HK-2 (cell line): ENCODE measurements around the gene XRCC1.
"Not testable (repeated sequence)": the region's sequence is repeated elsewhere in the genome, so short reads cannot be mapped to it uniquely, and the experiment has no call there.

Experiments used
- DNase-seq: peaks from one replicate; pipeline ENCODE4 v3.0.0-alpha.2; 2018; ENCODE audit not compliant: unreplicated experiment

Gene XRCC1

GRCh38 chr19:43600326-43600725 lies 25.0 kb upstream of the XRCC1 start:
- not testable (repeated sequence) for DNase-seq

DNA sequence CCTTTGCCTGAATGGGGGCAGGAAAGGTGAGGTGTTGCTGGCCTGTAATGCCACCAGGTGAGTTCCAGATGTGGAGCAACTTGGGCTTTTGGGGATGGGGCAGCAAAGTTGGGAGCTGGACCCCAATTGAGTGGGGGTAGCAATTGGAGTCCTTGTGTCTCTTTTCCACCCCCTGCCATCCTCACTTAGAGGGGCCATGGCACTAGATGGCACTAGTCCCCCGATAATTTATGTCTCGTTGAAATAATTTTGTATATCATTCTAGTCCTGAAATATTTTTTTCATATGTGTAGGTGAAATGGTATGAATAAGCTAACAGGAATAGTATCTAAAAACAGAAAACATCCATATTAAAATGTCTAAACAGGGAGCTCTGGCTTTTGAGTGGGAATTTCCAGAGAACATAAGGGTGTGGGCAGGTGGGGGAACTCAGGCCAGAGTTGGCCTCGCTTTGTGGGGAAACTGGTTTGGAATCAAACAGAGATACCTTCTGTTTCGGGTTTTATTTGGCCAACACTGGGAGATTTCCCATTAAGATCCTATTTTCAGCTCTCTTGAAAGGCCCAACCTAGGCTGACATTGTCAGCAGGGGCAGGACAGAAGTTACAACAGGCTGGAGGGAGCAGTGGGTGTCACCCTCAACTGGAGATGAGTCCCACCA lies 24.4 kb upstream of the XRCC1 start:
- DNase-seq, result no peak

GRCh38 chr19:43598445-43599240 lies 23.3 kb upstream of the XRCC1 start:
- no peak for DNase-seq

DNA sequence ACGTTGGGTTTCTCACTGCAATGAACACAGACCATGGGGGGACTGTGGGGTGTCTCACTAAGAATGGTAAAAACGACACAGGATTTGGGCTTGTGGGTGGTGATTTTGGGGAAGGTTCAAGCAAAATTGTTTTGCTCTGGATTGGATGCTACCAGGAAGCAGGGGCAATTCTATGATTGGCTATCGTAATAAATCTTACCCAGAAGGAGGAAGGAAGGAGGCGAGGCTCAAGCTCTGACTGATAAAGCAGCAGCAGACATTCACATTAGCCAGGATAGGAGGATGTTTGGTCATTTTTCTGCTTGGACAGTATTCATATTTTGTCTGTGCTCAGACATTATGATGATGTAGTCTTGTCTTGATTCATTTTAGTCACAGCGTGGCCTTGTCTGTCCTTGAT lies 22.5 kb upstream of the XRCC1 start:
- DNase-seq, result no peak

- DNase-seq, result peak; percentile 14
These were observed 21.6 kb upstream of the XRCC1 start for GRCh38 chr19:43596842-43597461.

DNA sequence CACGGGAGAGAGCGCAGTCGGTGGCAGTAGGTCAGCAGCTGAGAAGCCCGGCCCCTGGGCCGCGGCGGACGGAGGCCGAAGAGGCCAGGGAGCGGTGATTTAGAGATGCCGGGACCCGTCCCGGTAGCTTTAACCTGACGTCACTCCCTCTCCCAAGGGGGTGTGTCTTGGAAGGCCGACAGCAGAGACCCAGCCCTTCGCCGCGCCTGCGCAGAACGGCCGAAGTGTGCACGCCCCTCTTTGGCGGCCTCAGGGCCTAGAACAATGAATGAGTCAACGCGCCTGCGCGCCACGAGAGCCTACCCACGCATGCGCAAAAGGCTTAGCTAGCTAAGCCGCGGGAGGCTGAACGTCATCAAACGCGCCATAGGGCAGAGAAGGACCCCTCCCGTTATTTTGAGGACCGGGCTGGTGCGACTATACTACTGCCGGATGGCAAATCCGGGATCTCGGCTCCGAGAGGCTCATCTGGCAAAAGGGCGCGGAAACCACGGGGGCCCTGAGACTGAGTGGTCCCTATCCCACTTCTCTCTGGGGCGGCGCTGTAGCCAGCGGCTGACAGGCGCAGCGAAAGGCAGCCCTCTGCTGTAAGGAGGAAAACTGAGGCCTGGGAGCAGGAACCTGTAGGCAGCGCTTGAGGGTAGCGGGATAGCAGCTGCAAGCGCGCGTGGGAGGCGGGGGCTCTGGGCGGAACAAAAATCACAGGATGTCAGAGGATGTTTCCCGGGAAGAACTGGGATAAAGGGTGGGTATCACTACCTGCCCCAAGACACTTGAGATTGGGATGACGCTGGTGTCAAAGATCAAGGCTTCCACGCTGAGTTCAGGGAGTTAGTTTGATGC lies 20.9 kb upstream of the XRCC1 start, which contains the start of the genes IRGQ and ZNF576:
IRGQ (minus strand) TSS at position 136 of the 843 bp plus-strand sequence. CDS start 796 bp downstream, outside the sequence.
ZNF576 (plus strand) TSS at position 597 of the 843 bp plus-strand sequence. CDS start 514 bp downstream, outside the sequence.
- DNase-seq, result peak; percentile 100

DNA sequence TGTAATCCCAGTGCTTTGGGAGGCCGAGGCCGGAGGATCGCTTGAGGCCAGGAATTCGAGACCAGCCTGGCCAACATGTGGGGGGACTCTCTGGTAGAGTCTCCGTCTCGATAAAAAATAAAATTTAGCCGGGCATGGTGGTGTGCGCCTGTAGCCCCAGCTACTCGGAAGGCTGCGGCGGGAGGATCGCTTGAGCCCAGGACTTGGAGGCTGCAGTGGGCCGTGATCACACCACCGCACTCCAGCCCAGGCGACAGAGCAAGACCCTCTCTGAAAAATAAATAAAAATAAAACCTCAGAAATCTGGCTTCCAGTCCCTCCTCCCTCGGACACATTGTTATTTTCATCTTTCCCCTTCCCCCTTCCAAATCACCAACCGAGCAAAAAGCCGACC lies 20.3 kb upstream of the XRCC1 start:
- no peak for DNase-seq

DNA sequence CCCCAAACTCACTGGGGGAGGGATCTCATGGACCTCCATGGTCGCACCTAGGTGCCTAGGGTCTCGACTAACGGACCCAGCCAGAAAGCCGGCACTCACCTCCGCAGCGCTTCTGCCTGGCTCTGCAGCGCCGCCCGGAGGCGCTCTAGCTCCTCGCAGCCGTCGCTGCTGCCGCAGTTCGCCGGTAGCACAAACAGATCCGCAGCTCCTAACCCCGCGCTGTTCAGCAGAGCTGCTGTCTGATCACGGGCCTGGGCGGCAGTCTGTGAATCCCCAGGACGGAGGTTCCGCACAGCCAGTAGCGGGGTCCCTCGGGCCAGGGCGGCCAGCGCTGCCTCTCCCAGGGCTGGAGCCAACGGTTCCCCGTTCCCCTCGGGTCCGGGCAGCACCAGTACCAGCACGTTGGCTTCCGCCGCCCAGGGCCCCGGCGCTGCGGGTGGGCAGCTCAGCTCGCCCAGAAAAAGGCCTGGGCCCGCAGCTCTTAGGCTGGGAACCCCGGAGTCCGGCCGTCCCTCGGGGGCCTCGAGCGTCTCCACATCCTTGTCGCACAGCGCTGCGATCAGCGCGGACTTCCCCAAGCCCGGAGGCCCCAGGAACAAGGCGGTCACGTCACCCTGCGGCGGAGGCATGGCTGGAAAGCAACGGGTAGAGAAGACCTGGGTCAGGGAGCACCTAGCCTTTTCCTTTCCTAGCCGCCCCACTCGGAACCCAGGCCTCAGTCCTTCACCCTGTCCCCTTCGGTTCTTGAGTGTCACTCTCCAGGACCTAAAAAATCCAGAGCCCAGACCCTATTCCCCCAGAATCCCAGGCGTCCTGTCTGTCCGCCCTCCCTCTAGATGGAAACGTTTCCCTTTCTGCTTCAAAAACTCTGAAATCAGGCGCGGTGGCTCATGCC lies 19.6 kb upstream of the XRCC1 start:
- peak; percentile 71 for DNase-seq

DNA sequence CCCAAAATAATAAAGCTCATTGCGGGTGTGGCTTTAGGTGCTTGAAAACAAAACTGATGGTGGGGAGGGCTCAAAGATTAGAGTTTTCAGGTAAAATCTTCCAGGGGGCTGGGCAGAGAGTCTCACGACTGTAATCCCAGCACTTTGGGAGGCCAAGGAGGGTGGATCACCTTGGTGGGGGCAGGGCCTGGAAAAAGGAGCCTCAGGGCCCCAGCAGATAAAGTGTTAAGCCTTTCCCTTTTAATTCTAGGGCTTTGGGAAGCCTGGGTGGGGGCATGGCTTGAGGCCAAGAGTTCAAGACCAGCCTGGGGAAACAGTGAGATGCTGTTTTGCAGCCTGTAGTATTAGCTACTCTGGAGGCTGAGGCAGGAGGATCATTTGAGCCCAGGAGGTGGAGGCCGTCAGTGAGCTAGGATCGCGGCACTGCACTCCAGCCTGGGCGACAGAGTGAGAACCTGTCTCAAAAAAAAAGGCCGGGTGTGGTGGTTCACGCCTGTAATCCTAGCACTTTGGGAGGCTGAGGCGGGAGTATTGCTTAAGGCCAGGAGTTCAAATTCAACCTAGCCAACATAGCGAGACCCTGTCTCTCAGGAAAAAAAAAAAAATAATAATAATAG lies 18.9 kb upstream of the XRCC1 start:
- DNase-seq, result no peak

DNA sequence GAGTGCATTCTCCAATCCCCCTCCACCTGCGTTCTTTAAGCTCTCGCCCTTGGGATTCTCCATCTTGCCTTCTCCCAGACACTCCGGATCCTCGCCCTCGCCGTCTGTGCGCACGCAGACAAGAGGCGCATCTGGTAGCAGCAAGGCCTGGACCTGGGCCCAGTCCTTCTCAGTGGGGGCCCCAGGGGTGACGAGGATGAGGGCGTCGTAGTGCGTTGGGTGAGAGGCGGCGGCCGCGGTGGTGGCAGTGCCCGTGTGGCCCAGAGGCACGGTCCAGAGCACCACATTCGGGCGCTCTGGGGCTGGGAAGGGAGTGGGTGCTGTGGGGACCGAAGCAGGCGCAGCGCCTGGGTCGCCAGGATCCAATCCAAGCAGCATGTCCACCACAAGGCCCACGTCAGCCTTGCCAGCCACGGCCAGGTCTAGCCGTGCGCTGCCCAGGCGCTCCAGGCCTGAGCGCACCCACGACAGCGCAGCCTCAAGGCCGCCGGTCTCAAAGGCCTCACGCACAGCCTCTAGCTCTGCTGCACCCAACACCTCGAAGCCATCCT lies 17.5 kb upstream of the XRCC1 start:
- DNase-seq, result no peak

GRCh38 chr19:43591904-43592772 lies 16.8 kb upstream of the XRCC1 start:
- DNase-seq, result no peak

- no peak for DNase-seq
These were observed 14.4 kb upstream of the XRCC1 start for GRCh38 chr19:43589678-43590077.

DNA sequence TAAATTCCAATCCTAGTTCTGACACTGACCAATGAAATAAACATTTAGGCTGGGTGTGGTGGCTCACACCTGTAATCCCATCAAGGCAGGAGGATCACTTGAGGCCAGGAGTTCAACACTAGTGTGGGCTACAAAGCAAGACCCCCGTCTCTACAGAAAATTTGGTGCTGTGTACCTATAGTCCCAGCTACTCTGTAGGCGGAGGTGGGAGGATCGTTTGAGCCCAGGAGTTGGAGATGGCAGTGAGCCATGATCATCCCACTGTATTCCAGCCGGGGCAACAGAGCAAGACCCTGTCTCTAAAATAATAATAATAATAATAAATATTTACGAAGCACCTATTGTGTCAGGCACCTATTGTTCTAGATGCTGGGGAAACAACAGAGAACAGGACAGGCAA lies 13.9 kb upstream of the XRCC1 start:
- no peak for DNase-seq

GRCh38 chr19:43587029-43587428 lies 11.7 kb upstream of the XRCC1 start:
- not testable (repeated sequence) for DNase-seq

- DNase-seq, result no peak
These were observed 11.0 kb upstream of the XRCC1 start for GRCh38 chr19:43586346-43586745.

- DNase-seq, result peak; percentile 32
These were observed 9.2 kb upstream of the XRCC1 start for GRCh38 chr19:43584484-43584883.

GRCh38 chr19:43582495-43582894 lies 7.2 kb upstream of the XRCC1 start:
- no peak for DNase-seq

GRCh38 chr19:43581467-43581866 lies 6.1 kb upstream of the XRCC1 start:
- DNase-seq, result no peak

GRCh38 chr19:43578787-43579186 lies 3.5 kb upstream of the XRCC1 start:
- DNase-seq, result no peak
